Progenitor cell of endocrine pancreas (in vitro differentiated cells): Measurements from ENCODE around the gene SLC29A3. TPM values are rescaled to one million over a fixed set of nuclear protein-coding genes. Genes with fewer than 3 reads are reported as not detected.

ENCODE experiments used
- DNase-seq: peaks from one replicate; pipeline ENCODE4 v3.0.0; 2021; ENCODE audit warnings: low spot score; ENCODE audit not compliant: unreplicated experiment
- H3K27ac Mint-ChIP-seq: 2 replicates; pipeline ENCODE4 v1.8.0; 2021; ENCODE audit warnings: mild to moderate bottlenecking, moderate library complexity, mixed read lengths
- H3K27me3 Mint-ChIP-seq: 2 replicates; pipeline ENCODE4 v1.8.0; 2021; ENCODE audit warnings: mixed read lengths
- H3K36me3 Mint-ChIP-seq: 2 replicates; pipeline ENCODE4 v1.8.0; 2022; ENCODE audit warnings: mixed read lengths; ENCODE audit not compliant: insufficient read depth
- H3K4me1 Mint-ChIP-seq: 2 replicates; pipeline ENCODE4 v1.8.0; 2021; ENCODE audit warnings: low read depth, mixed read lengths
- H3K4me3 Mint-ChIP-seq: 2 replicates; pipeline ENCODE4 v1.8.0; 2021; ENCODE audit warnings: low read depth, mild to moderate bottlenecking, moderate library complexity, mixed read lengths
- H3K9me3 Mint-ChIP-seq: 2 replicates; pipeline ENCODE4 v1.8.0; 2021; ENCODE audit warnings: low read depth, mixed read lengths
- total RNA-seq: library from RNA; stranded (reverse); gene quantifications from 2 replicates; pipeline ENCODE4 v1.2.1, GENCODE V29; 2021
- TF ChIP-seq, protein P1 (sequence below): fragments of 200-600 bp; sonication (generic); IDR thresholded peaks from one replicate; pipeline ENCODE4 v1.5.0; 2021; ENCODE audit warnings: antibody characterized with exemption, mild to moderate bottlenecking; ENCODE audit not compliant: unreplicated experiment

SLC29A3 gene
- total RNA-seq, 1 donor from 2014 or later, result 13.7 TPM

DNA sequence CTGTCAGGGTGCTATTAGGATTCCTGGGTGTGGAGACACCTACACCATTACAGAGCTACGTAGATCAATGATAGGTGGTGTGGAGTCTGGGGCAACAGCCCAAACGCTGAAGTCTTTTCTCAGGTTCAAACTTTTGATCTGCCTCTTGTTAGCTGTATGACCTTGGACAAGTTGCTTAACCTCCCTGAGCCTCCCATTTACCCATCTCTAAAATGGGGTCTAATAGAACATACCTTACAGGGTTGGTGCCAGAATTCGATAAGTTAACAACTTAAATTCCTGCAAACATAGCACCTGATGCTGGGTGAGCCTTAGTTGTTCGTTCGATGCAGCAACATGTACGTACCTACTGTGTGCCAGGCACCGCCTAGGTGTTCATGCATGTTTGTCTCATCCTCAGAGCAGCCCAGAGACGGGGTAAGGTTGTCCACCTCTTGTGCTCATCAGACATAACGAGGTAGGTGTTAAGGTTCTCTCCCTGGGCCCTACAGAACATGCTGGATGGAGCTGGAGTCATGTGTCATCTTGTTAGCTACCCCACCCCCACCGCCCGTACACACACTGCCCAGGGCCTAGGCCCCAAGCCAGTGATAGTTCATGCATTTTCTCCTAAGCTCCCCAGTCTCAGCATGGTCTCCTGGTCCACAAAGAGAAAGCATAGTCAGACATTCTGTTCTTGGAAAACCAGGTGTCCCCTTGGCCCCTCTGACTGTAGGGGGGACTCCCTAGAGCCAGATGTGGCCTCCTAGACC, 41.0 kb upstream of the SLC29A3 start:
- H3K27me3 Mint-ChIP-seq, result no peaks in the 10 kb centered on the region
- no peaks in the 10 kb centered on the region for H3K36me3 Mint-ChIP-seq
- H3K4me3 Mint-ChIP-seq, result no peak overlapping the region
- no peaks in the 10 kb centered on the region for H3K9me3 Mint-ChIP-seq
- peaks cover 1% of the 10 kb centered on the region for H3K4me1 Mint-ChIP-seq
- TF ChIP-seq, protein P1, sequence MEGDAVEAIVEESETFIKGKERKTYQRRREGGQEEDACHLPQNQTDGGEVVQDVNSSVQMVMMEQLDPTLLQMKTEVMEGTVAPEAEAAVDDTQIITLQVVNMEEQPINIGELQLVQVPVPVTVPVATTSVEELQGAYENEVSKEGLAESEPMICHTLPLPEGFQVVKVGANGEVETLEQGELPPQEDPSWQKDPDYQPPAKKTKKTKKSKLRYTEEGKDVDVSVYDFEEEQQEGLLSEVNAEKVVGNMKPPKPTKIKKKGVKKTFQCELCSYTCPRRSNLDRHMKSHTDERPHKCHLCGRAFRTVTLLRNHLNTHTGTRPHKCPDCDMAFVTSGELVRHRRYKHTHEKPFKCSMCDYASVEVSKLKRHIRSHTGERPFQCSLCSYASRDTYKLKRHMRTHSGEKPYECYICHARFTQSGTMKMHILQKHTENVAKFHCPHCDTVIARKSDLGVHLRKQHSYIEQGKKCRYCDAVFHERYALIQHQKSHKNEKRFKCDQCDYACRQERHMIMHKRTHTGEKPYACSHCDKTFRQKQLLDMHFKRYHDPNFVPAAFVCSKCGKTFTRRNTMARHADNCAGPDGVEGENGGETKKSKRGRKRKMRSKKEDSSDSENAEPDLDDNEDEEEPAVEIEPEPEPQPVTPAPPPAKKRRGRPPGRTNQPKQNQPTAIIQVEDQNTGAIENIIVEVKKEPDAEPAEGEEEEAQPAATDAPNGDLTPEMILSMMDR, result no peak
- H3K27ac Mint-ChIP-seq, result no peak overlapping the region
- no peak for DNase-seq

DNA sequence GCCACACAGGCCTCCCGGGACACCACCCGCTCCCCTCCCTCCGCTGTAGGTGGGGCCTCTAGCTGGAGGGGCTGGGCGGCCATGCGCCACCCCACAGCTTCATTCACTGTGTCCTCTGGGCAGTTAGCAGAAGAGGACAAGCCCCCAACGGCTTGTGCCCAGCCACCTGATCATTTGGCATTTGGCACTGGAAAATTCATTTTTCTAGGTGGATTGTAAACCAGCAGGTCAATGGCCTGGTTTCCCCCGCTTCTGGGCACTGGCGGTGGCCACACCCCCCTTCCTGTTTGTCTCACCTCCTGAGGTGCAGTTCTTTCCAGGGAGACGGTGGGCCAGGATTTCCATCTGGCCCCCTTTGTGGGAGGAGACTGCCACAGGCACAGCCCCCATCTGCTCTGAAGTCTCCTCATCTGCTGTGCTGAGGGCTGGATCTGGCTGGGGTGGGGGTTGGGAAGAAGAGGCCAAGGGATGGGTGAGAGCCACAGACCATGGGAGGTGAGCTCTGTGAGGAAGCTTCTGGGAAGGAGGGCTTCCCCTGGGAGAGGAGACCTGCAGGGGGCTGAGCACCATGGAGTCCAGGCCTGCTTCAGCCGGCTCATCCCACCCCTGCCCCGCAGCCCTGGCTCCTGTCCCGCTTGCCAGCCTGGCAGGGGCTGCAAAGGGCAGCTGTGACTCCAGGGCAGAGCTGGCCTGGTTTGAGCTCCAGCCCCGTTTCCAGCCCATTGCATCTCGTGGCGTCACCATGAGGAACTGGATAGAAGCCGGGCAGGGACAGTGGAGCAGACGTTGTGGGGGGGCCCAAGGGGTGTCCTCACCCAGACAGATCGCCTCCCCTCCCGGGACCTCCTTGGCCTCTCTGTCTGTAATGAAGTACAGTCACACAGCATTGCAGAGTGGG, 40.1 kb upstream of the SLC29A3 start:
- no peak overlapping the region for H3K4me3 Mint-ChIP-seq
- no peak overlapping the region for H3K27ac Mint-ChIP-seq
- H3K36me3 Mint-ChIP-seq, result no peaks in the 10 kb centered on the region
- H3K9me3 Mint-ChIP-seq, result no peaks in the 10 kb centered on the region
- DNase-seq, result no peak
- no peaks in the 10 kb centered on the region for H3K27me3 Mint-ChIP-seq
- peaks cover 1% of the 10 kb centered on the region for H3K4me1 Mint-ChIP-seq
- TF ChIP-seq, protein P1, result no peak

DNA sequence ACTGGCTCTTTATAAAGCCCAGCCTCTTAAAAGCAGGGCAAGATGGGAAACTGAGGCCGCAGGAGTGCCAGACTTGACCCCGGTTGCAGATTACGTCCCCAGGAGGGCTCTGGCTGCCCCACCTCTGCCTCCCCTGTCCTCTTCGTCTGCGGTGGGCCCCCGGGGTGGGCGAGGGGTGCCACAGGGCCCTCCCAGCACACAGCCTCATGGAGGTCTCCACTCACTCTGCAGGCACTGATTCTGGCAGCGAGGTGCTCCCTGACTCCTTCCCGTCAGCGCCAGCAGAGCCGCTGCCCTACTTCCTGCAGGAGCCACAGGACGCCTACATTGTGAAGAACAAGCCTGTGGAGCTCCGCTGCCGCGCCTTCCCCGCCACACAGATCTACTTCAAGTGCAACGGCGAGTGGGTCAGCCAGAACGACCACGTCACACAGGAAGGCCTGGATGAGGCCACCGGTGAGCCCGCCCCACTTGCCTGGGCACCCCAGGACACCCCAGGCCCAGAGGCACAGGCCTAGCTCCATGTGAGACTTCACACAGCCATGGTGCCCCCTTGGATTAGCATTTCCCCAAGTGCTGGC, 39.4 kb upstream of the SLC29A3 start:
- H3K4me1 Mint-ChIP-seq, result peaks cover 1% of the 10 kb centered on the region
- no peaks in the 10 kb centered on the region for H3K27me3 Mint-ChIP-seq
- TF ChIP-seq, protein P1, result no peak
- no peaks in the 10 kb centered on the region for H3K36me3 Mint-ChIP-seq
- DNase-seq, result no peak
- no peak overlapping the region for H3K27ac Mint-ChIP-seq
- no peaks in the 10 kb centered on the region for H3K9me3 Mint-ChIP-seq
- no peak overlapping the region for H3K4me3 Mint-ChIP-seq

DNA sequence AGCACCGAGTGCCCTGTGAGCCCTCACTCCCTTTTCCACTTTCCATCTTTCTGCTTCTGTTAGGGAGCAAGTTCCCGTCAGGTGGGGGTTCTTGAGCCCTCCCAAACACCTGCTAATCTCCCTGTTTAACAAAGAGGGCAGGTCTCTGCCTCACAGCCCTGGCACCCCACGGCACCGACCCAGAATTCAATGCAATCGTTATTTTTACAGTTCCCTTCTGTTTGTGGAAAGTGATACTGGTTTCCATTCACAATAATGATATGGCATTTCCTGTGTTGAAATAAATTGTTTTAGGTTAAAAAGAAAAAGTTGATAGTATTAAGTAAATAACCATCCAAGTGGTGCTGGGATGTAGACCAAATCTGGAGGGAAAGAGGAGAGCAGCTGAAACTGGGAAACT, 38.8 kb upstream of the SLC29A3 start:
- peaks cover 1% of the 10 kb centered on the region for H3K4me1 Mint-ChIP-seq
- no peak overlapping the region for H3K4me3 Mint-ChIP-seq
- no peak for DNase-seq
- H3K36me3 Mint-ChIP-seq, result no peaks in the 10 kb centered on the region
- TF ChIP-seq, protein P1, result no peak
- H3K9me3 Mint-ChIP-seq, result no peaks in the 10 kb centered on the region
- H3K27me3 Mint-ChIP-seq, result no peaks in the 10 kb centered on the region
- no peak overlapping the region for H3K27ac Mint-ChIP-seq

DNA sequence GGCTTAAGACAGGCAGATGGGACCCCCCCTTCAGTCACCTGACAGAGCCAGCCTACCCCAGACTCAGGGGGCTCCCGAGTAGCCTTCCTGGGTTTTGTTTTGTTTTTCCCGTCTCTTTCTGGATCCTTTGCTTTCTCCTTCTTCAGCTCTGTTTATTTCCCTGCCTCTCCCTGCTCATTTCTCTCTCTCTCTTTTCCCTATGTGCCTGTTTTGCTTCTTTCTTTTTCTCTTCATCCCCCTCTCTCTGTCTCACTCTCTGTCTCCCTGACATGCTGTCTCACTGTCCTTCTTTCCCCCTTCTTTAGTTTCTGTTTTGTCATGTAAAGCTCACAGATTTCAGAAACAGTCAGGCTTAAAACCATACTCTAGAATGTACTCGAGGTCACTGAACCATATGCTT, 38.2 kb upstream of the SLC29A3 start:
- TF ChIP-seq, protein P1, result no peak
- Mint-ChIP-seq H3K27ac (no peak overlapping the region), H3K9me3 (no peaks in the 10 kb centered on the region), H3K4me1 (peaks cover 1% of the 10 kb centered on the region), H3K4me3 (no peak overlapping the region), H3K36me3 (no peaks in the 10 kb centered on the region), H3K27me3 (no peaks in the 10 kb centered on the region)
- no peak for DNase-seq
